Glomerular endothelial cell (primary cell): ENCODE measurements around the gene ENOX1. TPM values are rescaled to one million over a fixed set of nuclear protein-coding genes. Genes with fewer than 3 reads are reported as not detected.

Source experiments
- DNase-seq: peaks from one replicate; pipeline ENCODE4 v3.0.0-alpha.2; 2011; ENCODE audit warnings: low read depth, low spot score; ENCODE audit errors: extremely low read depth
- total RNA-seq: library from RNA; depleted of rRNA; stranded (reverse); fragments of >200 nt; gene quantifications from 2 replicates; pipeline ENCODE4 v1.2.3, GENCODE V29; 2015

The ENOX1 gene
- total RNA-seq, 1 donor from 2014 or later: 0.18 TPM

- DNase-seq: no peak
Measured at GRCh38 chr13:43401361-43401760, 385.4 kb downstream of the ENOX1 start.

GRCh38 chr13:43397111-43397510, 389.7 kb downstream of the ENOX1 start:
- no peak for DNase-seq

- DNase-seq: no peak
Measured at GRCh38 chr13:43391036-43391435, 395.7 kb downstream of the ENOX1 start.

GRCh38 chr13:43390619-43391018, 396.2 kb downstream of the ENOX1 start:
- DNase-seq: no peak

DNA sequence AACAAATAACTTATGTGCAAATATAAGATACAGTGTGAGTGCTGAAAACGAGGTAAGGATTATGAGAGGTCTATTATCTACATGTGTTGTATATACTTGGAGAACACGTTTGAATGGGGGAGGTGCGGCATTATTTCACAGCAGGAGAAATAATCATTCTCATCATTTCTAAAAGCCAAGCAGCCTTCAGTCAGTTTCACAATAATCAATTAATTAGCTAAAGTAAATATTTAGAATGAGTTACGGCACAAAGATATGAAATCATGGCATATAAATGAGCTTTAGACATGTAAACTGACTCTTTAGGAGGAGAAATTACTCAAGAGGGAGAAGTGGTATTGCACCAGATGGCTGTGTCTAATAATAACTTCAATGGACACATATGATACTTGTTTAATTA, 396.8 kb downstream of the ENOX1 start:
- DNase-seq: no peak

- DNase-seq: no peak
Measured at GRCh38 chr13:43389573-43389972, 397.2 kb downstream of the ENOX1 start.

DNA sequence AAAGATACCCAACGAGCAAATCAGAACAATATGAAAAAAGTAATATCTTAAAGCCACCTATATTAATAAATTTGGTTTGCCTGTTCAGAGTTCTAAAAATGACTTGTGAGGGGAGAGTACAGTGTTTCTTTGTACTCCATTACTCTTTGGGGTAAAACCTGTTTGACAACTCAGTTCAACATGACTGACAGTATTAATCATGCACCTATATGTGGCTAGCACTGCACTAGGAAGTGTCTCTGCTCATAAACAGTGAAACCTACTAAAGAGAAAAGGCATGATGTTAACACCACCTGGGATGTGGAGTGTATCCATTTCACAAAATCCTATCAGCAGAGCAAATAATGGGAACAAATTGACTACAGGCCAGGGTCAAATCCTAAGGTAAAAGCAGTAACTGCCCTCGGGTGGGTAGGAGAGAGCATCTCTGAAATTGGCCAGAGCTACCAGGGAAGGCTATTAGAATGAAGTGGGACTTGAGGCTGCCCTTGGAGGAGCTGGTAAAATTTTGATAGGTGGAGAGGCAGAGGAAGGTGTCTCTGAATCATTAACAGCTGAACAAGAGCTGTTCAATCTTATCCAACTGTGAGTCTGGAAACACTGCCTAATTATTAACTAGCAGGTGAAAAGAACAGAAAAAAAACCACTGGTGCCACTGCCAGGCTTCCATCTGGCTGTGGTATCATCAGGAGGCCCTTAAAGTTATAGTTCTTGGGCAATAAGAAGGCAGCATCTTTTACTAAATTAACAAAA, 398.3 kb downstream of the ENOX1 start:
- no peak for DNase-seq

- no peak for DNase-seq
Measured at GRCh38 chr13:43387880-43388279, 398.9 kb downstream of the ENOX1 start.

DNA sequence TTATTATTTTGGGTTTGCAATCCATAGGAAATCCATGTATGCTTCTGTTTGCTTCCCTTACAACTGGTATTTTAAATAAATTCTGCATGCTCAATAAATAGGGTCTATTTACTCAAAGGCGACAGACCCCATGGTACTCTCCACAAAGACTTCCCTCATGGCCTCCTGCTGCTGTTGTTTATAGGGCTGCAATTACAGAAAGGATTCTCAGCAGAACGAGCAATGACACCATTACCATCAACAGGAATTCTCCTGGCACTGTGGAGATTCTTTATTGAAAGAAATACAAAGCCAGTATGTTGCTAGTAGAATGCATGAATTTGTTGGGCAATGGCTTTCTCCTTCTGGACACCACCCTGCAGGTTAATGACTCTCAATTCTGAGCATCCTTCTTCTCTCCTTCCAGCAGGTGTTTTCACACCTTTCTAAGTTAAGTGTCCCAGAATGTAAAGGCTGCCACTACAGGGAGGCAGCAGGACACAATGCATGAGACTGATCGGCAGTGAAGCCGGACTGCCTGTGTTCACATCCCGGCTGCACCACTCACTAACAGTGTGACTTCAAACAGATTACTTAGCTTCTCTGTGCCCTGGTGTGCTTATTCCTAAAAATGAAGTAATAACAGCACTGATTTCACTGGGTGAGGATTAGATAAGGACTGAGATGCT, 403.1 kb downstream of the ENOX1 start:
- DNase-seq: no peak

DNA sequence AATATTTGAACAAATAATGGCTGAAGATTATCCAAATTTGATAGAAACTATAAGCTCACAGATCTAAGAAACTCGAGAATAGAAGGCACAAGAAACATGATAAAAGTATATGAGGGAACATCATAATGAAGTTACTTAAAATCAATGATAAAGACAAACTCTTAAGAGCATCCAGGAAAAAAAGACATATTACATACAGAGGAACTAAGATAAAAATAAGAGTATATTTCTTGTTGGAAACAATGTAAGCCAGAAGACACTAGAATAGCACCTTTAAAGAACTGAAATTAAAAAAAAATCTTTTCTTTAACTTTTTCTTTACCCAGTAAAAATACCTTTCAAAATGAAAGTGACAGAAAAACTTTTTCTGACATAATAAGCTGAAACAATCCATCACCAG, 407.0 kb downstream of the ENOX1 start:
- DNase-seq: no peak

DNA sequence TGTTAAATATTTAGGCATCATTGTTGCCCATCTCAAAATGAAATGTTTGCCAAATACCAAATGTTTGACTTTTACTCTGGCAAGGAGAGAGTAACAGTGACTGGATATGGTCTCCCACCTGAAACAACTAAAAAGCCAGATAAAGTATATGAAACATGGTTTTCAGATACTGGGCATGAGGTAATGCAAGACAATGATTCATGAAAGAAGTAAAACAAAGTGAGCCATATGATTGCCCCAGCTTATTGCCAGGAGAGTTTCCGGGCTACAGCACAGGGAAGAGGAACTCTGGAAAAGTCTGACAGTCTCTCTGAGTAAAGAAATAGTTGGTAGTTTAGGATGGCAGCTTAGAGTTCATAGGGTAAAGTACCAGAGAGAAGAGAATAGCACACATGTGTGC, 408.8 kb downstream of the ENOX1 start:
- DNase-seq: no peak

- no peak for DNase-seq
Measured at GRCh38 chr13:43377149-43377548, 409.6 kb downstream of the ENOX1 start.

GRCh38 chr13:43376596-43376995, 410.2 kb downstream of the ENOX1 start:
- no peak for DNase-seq

GRCh38 chr13:43375797-43376465, 410.8 kb downstream of the ENOX1 start:
- no peak for DNase-seq

DNA sequence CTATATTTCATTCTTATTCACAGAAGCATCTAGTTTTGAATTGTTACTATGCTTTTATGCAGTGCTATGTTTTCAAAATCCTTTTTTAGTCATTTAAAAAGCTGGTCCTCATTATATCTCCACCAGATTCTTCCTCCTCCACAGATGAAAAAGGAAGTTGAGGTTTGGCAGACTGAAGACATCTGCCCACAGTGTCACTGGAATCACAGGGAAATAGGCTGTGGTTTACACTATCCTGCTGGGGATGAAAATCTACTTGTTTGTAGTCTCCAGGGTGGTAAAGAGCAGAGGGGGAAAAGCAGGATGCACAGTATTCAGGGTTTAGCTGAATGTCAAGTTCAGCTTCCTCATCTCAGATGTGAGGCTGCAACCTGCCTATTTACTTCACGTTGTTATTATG, 412.2 kb downstream of the ENOX1 start:
- no peak for DNase-seq

- no peak for DNase-seq
Measured at GRCh38 chr13:43373400-43373799, 413.4 kb downstream of the ENOX1 start.

DNA sequence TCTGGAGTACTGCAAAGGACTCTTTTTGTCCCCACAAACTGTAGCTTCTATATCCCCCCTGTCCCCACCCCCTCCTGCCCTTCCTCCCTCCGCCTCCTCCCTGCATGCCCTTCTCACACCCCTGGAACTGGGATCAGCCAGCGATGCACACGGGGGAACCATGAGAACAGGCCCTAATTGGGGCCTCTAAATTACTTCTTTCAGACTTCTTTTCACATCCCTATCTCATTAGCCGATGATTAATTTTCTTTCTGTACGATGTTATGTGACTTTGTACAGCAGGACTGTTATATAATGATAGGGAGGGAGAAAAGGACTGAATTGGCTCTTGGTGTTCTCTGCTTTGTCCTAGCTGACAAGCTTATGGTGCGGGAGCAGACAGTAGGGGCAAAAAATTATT, 415.9 kb downstream of the ENOX1 start:
- no peak for DNase-seq

GRCh38 chr13:43369319-43369718, 417.5 kb downstream of the ENOX1 start:
- no peak for DNase-seq

DNA sequence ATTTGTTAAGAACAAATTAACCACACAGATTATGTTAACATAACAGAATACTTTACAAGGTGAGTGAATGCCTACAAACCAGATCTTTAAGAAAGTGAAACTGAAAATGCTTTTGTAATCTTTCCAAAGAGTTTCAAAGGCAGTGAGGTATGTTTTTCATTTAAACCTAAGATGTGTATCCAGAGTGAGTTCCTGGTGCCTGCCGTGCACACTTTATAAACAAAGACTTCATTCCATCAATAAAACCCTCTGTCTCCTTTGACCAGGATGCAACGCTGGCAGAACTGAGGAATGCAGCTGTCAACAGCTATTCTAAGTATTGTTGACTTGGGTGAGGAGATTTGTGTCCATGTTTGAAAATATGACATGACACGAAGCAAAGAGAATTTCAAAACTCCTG, 418.8 kb downstream of the ENOX1 start:
- DNase-seq: no peak

DNA sequence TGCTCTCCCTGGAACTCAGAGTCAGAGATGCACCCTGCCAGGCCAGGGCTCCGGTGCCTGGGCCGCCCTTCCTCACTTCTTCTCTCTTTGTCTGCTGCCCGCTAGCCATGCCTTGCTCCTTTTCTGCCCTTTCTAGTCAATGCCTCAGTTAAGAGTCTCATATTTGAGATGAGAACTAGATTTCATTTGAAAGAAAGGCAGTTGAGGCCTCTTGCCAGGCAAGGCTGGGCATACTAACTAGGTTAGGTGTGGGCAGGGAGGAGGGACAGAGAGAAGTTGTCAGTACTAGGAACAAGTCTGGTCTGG, 421.8 kb downstream of the ENOX1 start:
- DNase-seq: no peak

GRCh38 chr13:43364210-43365038, 422.3 kb downstream of the ENOX1 start:
- DNase-seq: peak; percentile 50
